ENCODE measurements around the gene CHRM4.

DNA sequence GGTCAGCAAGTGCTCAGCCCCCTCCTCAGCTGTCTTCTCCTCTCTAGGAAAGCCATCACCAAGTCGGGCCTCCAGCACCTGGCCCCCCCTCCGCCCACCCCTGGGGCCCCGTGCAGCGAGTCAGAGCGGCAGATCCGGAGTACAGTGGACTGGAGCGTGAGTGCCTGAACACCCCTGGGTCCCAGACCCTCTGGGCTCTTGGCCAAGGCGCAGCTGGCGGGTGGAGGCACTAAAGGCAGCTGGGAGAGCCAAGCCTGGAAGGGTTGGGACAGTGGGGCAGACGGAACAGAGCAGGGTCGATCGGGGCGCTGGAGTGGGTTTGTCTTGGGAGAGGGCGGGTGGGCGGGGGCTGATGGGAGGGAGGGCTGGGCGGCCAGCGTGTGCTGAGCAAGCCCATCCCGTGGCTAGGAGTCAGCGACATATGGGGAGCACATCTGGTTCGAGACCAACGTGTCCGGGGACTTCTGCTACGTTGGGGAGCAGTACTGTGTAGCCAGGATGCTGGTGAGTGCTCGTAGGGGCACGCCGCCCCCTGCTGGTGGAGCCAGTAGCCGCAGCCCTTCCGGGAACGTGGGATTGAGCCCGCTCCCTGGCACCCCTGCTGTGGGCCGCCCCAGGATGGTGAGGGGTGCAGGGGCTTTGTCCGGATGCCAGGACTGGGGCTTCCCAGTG, 24.2 kb downstream of the CHRM4 start:
- TF ChIP-seq, protein P1, sequence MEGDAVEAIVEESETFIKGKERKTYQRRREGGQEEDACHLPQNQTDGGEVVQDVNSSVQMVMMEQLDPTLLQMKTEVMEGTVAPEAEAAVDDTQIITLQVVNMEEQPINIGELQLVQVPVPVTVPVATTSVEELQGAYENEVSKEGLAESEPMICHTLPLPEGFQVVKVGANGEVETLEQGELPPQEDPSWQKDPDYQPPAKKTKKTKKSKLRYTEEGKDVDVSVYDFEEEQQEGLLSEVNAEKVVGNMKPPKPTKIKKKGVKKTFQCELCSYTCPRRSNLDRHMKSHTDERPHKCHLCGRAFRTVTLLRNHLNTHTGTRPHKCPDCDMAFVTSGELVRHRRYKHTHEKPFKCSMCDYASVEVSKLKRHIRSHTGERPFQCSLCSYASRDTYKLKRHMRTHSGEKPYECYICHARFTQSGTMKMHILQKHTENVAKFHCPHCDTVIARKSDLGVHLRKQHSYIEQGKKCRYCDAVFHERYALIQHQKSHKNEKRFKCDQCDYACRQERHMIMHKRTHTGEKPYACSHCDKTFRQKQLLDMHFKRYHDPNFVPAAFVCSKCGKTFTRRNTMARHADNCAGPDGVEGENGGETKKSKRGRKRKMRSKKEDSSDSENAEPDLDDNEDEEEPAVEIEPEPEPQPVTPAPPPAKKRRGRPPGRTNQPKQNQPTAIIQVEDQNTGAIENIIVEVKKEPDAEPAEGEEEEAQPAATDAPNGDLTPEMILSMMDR (IDR thresholded peaks at IDR 0.05; ENCODE audit: insufficient read depth, low read length, poor library complexity, severe bottlenecking), result peak; percentile 57
- no peak for TF ChIP-seq EZH2phosphoT487 (conservative IDR thresholded peaks at IDR 0.05; ENCODE audit: low read length)

Data from SU-DHL-6 (cell line).